ENCODE measurements around the gene PITHD1.
A peak's percentile ranks its signal among the peaks of the same experiment; 100 is the strongest.
"Not testable (repeated sequence)": the region's sequence is repeated elsewhere in the genome, so short reads cannot be mapped to it uniquely, and the experiment has no call there.

The PITHD1 gene, protein sequence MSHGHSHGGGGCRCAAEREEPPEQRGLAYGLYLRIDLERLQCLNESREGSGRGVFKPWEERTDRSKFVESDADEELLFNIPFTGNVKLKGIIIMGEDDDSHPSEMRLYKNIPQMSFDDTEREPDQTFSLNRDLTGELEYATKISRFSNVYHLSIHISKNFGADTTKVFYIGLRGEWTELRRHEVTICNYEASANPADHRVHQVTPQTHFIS

DNA sequence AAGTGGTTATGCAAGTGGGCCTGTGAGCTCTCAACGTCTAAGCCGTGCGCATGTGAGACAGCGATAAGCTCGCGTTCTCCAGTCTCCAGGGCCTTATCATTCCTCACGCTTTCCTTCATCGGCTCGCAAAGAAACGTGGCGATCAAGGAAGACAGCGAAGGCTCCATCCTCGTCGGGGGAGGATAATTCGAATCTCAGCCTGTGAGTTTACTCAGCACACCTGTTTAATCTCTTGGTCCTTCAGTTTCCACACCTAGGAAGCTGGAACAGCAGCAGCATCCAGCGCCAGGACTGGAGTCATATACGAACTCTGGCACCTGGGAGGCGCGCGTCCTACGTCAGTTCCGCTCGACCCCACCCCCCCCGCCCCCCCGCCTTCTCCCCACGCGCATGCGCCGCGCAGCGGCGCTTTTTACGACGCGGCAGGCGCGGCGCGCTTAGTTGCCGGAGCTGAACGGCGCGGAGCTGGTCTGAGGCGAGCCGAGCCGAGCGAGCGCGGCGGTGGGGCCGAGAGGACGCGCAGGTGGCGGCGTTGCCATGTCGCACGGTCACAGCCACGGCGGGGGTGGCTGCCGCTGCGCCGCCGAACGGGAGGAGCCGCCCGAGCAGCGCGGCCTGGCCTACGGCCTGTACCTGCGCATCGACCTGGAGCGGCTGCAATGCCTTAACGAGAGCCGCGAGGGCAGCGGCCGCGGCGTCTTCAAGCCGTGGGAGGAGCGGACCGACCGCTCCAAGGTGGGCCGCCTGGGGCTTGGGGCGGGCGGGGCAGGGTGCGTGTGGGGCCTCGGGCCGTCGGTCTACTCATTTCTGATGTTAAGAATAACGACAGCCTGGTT is at the start of gene PITHD1:
Gene PITHD1, plus strand, starts transcription at position 440 of the 836 bp plus-strand sequence. Its CDS starts 98 bp downstream, at position 538.
- peak; percentile 71 for DNase-seq

DNA sequence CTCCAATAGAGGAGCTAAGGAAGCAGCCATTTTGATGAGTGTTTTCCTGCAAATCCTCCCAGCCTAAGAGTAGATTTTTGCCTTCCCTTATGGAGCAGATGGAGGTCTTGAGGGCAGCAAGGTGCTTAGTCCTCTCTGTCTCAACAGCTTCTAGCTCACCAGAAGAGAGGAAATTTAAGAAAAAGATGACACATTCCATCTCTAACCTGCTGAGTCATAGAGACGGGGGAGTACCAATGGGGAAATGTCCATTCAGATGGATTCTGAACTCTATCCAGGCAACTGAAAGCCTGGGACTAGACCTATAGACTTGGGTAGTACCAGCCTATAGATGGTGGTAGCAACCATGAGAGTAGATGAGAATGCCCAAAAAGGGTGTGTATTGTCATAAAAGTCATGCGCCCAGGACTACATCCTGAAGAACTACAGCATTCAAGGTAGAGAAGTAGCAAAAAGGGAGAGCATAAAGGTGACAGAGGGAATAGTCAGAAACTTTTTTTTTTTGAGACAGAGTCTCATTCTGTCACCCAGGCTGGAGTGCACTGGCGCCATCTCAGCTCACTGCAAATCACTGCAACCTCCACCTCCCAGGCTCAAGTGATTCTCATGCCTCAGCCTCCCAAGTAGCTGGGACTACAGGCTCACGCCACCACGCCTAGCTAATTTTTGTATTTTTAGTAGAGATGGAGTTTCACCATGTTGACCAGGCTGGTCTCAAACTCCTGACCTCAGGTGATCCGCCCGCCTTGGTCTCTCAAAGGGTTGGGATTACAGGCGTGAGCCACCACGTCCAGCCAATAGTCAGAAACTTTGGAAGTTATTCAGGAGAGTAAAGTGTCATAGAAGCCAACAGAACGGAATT is 45.6 kb upstream of the PITHD1 start:
- DNase-seq, result no peak

DNA sequence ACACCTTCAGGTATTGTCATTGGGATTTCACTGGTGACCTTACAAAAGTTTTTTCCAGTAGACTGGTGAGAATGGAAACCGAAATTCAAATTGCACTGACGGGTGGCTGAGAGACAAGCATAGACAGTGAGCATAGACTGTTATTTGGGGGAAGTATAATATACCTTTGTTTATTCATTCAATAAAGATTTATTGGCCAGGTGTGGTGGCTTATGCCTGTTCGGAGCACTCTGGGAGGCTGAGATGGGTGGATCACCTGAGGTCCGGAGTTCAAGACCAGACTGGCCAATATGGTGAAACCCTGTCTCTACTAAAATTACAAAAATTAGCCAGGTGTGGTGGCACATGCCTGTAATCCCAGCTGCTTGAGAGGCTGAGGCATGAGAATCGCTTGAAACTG is 44.9 kb upstream of the PITHD1 start:
- not testable (repeated sequence) for DNase-seq

DNA sequence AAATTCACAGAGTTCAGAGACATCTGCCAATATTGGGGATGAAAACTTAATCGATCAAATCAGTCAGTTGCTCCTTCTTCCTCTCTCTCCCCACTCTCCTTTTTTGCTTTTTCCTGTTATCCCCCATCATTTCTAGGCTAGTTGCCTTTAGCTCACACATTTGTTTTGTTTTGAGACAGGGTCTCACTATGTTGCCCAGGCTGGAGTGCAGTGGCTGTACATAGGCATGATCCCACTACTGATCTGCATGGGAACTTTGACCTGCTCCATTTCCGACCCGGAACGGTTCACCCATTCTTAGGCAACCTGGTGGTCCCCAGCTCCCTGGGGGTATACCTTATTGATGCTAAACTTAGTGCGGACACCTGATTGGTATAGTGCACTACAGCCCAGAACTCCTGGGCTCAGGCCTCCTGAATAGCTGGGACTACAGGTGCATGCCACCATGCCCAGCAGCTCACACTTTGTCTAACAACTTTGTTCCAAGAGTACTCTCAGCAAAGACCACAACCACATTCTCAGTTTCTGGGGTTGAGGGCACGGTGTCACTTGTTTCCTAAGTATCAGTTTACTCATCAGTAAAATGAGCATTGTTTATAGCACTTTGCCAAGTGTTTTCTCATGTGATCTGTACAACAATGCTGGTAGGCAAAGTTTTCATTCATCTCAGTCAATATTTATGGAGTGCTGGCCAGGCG is 41.6 kb upstream of the PITHD1 start:
- DNase-seq, result no peak

DNA sequence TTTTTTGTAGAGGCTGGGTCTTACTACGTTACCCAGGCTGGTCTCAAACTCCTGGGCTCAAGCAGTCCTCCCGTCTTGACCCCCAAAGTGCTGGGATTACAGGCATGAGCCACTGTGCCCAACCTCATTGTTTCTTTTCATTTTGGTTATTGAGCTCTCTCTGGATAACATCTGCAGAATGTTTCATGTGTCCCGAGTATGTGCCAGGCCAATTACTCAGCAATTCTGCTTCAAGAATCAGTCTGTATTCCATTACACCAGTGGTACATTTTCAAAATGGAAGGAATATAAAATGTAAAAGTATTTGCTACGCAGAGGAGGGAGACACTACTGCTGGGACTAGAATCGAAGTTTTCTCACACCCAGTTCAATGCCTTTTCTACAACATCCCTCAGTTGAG is 36.6 kb upstream of the PITHD1 start:
- no peak for DNase-seq

DNA sequence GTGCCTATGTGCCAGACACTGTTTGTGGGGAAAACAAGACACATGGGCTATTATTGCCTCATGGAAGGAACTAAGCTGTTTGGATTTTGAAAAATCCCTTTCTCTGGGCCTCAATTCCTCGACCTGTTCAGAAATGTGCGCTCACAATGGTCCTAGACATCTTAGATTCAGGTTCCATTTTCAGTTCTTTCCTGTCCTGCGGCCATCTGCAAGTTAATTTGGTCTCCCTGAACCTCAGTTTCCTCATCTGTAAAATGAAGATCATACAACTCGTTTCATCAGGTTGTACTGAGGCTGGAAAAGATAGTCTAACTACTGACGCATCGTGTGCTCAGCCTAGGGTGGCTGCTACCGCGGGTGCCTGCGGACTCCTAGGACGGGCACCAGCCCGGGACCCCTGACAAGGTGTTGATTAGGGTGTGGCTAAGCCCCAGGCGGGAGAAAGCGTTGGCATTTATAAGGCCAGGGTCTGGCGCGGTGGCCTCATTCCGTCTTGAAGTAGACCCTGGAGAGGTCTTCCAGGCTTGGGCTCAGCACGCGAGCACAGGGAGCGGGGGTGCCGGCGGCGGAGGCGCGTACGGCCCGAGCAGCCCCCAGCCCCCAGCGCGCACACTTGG is 35.4 kb upstream of the PITHD1 start:
- peak in 1 of 2 experiments; percentile 22 for DNase-seq

DNA sequence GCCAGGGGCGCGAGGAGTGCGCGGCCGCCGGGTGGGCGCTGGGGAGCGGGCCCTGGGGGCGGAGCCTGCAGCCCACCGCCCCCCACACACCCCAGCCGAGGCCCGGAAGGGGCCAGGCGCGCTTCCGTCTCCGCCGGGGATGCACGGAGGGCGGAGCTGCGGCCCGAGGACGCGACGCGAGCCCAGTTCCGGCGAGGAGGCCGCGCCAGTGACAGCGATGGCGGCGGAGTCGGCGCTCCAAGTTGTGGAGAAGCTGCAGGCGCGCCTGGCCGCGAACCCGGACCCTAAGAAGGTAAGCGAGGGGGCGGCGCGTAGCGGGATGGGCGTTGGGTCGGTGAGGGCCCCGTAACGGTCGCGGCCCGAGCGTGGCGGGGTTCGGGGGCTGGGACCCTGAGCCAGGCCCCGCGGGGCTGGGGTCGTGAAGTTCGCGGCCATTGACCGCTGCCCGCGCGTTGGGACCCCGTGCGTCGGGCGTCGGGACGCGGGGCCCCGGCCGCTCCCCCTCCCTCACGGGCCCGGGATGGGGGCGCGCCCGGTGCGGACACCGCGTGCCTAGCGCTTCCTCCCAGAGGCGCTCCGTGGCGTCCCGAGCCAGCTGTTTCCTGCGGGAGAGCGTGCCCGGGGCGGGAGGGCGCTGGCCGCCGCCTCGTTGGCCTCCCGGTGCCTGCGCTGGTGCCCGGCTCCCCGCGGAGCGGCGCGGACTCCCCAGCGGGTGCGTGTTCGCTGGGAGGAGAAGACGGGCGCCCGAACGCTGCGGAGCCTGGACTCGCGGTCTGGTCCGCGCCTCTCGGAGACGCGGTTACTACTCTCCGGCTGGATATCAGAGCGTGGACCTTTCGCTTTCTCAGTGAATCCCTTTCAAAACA is 34.7 kb upstream of the PITHD1 start, which contains the start of gene ELOA:
Gene ELOA, plus strand, starts transcription at position 185 of the 866 bp plus-strand sequence. Its CDS starts 33 bp downstream, at position 218.
- peak; percentile 36 to 59 for DNase-seq

DNA sequence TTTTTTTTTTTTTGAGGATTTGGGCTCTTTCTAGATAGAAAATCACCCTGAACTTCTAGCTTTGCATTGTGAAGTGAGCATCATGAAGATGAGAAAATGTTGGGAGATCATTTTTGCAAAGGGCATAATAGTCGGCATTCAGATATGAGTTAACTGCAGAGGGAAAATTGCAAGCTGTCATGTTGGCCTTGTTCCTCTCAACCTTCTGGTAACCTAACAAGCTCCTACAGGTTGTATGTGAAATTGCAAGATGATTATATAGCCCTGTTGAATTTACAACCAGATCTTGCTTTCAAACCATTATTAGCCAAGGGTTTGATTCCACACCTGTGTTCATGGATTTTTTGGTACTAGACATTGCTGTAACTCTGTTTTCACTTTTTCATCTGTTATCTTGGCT is 32.7 kb upstream of the PITHD1 start:
- peak; percentile 64 to 70 for DNase-seq

DNA sequence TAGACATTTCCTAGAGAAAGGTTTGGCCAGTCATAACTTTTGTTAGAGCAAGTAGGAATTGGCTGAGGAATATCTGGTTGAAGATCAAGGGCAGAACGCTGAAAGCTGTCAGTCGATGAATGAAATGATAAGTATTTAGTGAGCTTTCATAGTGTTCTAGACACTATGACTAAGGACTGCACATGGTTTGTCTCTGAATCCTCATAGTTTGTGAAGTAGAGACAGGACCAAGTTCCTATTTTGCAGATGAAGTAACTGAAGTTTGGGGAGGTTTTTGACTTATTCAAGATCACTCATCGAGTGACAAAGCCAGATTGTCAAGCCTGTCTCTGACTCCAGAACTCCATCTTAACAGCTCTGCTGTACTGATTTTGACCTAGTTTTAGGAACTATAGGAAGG is 30.2 kb upstream of the PITHD1 start:
- DNase-seq, result no peak

DNA sequence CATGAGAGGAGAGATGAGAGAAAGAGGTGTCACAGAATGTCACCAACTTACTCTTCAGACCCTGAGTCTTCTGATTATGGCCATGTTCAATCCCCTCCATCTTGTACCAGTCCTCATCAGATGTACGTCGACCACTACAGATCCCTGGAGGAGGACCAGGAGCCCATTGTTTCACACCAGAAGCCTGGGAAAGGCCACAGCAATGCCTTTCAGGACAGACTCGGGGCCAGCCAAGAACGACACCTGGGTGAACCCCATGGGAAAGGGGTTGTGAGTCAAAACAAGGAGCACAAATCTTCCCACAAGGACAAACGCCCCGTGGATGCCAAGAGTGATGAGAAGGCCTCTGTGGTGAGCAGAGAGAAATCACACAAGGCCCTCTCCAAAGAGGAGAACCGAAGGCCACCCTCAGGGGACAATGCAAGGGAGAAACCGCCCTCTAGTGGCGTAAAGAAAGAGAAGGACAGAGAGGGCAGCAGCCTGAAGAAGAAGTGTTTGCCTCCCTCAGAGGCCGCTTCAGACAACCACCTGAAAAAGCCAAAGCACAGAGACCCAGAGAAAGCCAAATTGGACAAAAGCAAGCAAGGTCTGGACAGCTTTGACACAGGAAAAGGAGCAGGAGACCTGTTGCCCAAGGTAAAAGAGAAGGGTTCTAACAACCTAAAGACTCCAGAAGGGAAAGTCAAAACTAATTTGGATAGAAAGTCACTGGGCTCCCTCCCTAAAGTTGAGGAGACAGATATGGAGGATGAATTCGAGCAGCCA is 27.0 kb upstream of the PITHD1 start:
- peak; percentile 47 to 50 for DNase-seq

DNA sequence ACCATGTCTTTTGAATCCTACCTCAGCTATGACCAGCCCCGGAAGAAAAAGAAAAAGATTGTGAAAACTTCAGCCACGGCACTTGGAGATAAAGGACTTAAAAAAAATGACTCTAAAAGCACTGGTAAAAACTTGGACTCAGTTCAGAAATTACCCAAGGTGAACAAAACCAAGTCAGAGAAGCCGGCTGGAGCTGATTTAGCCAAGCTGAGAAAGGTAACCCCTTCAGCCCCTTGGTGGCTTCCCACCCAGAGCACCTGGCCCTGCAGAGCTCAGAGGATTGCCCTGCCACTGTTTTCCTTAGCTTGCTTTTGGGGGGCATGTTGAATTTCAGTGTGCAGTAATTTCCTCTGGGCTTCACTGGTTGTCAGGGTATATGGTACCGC is 26.4 kb upstream of the PITHD1 start:
- no peak for DNase-seq

DNA sequence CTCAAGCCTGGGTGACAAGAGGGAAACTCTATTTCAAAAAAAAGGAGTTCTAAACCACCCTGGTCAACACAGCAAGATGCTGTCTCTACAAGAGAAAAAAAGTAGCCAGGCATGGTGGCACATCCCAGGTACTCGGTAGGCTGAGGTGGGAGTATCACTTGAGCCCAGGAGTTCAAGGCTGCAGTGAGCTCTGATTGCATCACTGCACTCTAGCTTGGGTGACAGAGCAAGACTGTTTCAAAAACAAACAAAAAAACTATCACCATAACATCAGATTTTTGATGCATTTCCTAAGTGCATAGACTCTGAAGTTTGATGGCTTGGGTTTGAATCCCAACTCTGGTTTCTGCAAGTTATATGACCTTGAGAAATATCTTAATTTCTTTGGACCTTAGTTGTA is 25.3 kb upstream of the PITHD1 start:
- DNase-seq, result no peak

DNA sequence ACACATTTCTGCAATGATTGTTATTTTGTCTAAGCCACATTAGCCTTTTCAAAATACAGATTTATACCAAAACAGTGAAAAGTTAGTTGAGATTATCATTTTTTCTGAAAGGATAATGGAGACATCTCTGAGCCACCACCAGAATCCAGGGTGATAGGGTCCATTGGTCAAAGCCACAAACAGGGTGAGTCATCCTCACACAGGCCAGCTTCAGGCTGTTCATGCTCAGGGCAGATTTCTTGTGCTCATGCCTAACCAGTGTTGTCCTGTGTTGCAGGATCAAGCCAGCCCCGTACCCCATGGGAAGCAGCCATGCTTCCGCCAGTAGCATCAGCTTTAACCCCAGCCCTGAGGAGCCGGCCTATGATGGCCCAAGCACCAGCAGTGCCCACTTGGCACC is 21.5 kb upstream of the PITHD1 start:
- DNase-seq, result no peak

DNA sequence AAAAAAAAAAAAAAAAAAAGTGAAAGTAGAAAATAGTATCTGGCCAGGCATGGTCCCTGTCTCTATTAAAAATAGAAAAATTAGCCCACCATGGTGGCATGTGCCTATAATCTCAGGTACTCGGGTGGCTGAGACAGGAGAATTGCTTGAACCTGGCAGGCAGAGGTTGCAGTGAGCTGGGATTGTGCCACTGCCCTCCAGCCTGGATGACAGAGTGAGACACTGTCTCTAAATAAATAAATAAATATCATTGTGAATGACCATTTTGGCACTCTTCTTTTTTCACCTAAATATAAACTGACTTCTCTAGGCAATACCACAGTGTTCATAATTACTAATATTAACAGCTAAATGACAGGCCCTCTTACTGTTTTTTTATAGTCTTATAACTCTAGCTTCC is 20.4 kb upstream of the PITHD1 start:
- no peak for DNase-seq

DNA sequence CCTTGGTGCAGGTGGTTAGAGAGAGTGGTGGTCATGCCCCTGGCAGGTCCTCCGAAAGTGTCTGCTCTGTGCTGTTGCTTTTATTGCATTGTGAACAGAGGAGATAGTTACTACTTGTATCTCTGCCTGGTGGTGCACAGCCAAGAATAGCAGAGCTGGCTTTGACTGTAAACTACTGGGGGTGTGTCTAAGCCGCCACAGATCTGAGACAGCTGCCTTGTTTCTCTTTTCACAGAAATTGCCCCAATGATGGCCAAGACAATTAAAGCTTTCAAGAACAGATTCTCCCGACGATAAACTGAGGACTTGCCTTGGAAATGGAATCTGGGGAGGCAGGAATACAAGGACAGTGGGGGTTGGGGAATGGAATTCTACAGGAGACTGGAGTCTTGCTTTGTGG is 18.9 kb upstream of the PITHD1 start:
- DNase-seq, result no peak

DNA sequence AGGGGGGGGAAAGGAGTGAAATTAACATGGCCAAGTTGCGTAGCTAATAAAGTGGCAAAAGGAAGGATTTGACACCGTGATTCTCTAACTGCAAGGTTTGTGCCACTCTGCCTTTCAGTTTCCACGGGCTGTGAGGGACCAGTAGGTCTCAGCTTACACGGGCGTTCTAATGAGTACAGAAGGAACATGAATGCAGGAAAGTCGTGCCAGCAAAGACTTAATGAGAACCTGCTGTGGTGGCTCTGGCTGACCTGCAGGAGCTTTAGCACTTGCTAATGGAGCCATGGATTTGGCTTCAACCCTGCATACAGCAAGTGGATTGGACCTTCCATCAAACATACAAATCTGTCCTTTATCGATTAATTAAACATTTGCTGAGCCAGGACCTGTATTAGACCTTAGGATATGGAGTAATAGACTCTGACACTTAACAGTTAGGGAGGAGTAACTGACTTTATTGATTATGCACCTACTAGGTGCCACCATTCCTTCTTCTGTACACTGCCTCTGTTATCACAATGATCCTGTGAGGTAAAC is 15.1 kb upstream of the PITHD1 start:
- no peak for DNase-seq

DNA sequence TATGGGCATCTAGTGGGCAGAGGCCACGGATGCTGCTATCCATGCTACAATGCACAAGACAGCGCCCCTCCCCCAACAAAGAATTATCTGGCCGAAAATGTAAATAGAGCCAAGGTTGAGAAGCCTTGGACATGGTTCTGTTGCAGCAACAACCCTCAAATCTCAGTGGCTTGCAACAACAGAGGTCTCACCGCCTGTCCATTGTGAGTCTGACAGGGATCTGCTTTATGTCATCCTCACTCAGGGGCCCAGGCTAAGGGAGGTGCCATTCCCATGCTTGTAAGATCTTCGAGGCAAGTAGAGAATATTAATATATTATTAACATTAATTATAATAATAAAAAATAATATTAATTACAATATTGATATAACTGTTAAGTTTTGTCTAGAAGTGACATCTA is 9.5 kb upstream of the PITHD1 start:
- no peak for DNase-seq

DNA sequence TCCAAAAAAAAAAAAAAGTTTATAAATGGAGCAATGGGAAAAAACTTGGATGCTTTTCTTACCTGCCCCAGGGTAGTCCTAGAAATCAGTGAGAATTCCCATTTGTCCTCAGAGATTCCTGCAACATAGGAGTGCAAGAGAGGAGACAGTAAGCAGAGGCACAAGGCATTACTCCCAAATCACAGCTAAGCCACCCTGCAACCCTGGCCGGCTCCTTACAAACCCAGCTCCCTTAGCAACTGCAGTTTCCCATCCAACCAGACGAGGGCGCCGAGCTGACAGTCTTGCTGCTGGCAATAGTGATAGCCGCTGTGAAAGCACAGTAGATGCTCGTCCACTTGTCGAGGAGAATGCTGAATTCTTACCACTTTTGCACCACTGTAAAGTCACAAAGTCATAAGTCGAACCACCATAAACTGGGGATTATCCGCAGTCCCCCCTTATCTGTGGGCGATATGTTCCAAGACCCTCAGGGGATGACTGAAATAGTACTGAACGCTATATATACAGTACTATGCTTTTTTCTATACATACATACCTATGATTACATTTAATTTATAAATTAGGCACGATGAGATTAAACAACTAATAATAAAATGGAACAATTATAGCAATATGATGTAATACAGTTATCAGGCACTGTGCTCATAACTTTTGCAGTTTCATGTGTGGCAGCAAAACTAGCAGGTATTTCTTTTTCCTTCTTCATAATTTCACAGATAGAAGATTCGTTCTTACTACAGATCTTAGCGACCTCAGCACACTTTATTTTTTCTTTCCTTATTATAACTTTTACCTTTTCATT is 6.0 kb upstream of the PITHD1 start:
- DNase-seq, result peak; percentile 69 to 72

DNA sequence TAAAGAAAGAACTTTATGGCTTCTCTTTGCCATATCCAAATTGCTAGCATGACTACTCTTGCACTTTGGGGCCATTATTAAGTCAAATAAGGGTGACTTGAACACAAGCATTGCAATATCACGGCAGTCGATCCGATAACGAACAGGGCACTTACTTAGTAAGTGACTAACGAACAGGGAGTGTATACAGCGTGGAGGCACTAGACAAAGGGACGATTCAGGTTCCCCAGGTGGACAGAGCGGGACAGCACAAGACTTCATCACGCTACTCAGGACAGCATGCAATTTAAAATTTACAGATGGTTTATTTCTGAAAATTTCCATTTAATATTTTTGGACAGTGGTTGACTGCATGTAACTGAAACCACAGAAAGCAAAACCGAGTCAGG is 5.4 kb upstream of the PITHD1 start:
- no peak for DNase-seq

Measured in AML-193 (cell line).